DND-41 (cell line): ENCODE measurements around the gene KLHL3.

Experiments used
- CTCF ChIP-seq: IDR thresholded peaks from 2 replicates; pipeline ENCODE4 v1.5.1; 2012; ENCODE audit warnings: borderline replicate concordance, low read length, moderate library complexity, mild to moderate bottlenecking; ENCODE audit not compliant: poor library complexity, severe bottlenecking; ENCODE audit errors: extremely low read depth
- EZH2 ChIP-seq: IDR thresholded peaks from 3 replicates; pipeline ENCODE4 v1.6.1; 2012; ENCODE audit warnings: borderline replicate concordance, low read depth, mild to moderate bottlenecking, moderate library complexity, low read length, inconsistent platforms; ENCODE audit not compliant: severe bottlenecking

GRCh38 chr5:137598399-137598798 lies 137.5 kb downstream of the KLHL3 start:
- no peak for TF ChIP-seq CTCF
- no peak for TF ChIP-seq EZH2
